ENCODE measurements around the gene AP2B1.
"Not testable (repeated sequence)": the region's sequence is repeated elsewhere in the genome, so short reads cannot be mapped to it uniquely, and the experiment has no call there.

Gene AP2B1

DNA sequence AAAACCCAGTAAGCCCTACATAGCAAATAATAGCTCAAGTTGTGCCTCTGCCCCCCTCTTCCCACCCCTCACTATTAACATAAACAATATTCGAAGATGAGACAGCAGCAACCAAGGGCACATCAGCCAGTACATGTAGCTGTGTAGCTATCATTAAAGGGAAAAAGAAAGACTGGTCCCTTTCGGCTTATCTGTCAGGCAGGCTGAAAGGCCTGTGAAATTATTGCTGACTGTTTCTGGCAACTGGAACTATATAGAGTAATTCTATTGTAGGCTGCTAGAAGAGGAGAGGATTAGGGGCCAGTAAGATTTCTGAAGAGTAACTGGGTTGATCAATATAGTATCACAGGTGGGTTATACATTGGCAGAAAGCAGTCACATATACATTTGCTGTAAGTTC, 107.8 kb downstream of the AP2B1 start:
- Mint-ChIP-seq H3K27ac (no peak overlapping the region), H3K4me1 (peaks cover 12% of the 10 kb centered on the region), H3K9me3 (peaks cover 3% of the 10 kb centered on the region), H3K36me3 (ENCODE audit: low read depth) (peaks cover 62% of the 10 kb centered on the region), H3K27me3 (ENCODE audit: low read depth, poor library complexity) (no peaks in the 10 kb centered on the region), H3K4me3 (no peak overlapping the region)
- TF ChIP-seq, protein P1, sequence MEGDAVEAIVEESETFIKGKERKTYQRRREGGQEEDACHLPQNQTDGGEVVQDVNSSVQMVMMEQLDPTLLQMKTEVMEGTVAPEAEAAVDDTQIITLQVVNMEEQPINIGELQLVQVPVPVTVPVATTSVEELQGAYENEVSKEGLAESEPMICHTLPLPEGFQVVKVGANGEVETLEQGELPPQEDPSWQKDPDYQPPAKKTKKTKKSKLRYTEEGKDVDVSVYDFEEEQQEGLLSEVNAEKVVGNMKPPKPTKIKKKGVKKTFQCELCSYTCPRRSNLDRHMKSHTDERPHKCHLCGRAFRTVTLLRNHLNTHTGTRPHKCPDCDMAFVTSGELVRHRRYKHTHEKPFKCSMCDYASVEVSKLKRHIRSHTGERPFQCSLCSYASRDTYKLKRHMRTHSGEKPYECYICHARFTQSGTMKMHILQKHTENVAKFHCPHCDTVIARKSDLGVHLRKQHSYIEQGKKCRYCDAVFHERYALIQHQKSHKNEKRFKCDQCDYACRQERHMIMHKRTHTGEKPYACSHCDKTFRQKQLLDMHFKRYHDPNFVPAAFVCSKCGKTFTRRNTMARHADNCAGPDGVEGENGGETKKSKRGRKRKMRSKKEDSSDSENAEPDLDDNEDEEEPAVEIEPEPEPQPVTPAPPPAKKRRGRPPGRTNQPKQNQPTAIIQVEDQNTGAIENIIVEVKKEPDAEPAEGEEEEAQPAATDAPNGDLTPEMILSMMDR (IDR thresholded peaks at IDR 0.05) = no peak
- no peak for DNase-seq

DNA sequence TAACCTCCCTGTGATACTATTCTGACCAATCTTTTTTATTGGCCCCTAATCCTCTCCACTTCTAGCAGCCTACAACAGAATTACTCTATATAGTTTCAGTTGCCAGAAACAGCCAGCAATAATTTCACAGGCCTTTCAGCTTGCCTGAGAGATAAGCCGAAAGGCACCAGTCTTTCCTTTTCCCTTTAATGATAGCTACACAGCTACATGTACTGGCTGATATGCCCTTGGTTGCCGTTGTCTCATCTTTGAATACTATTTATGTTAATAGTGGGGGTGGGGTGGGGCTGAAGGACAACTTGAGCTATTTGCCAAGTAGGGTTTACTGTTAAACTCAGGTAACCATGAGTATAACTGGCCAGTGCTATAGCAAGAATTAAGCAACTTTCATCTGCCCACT, 108.5 kb downstream of the AP2B1 start:
- H3K27me3 Mint-ChIP-seq (ENCODE audit: low read depth, poor library complexity) = no peaks in the 10 kb centered on the region
- H3K9me3 Mint-ChIP-seq = no peaks in the 10 kb centered on the region
- H3K27ac Mint-ChIP-seq = no peak overlapping the region
- TF ChIP-seq, protein P1 (IDR thresholded peaks at IDR 0.05) = no peak
- peaks cover 12% of the 10 kb centered on the region for H3K4me1 Mint-ChIP-seq
- DNase-seq = no peak
- no peak overlapping the region for H3K4me3 Mint-ChIP-seq
- peaks cover 55% of the 10 kb centered on the region for H3K36me3 Mint-ChIP-seq (ENCODE audit: low read depth)

DNA sequence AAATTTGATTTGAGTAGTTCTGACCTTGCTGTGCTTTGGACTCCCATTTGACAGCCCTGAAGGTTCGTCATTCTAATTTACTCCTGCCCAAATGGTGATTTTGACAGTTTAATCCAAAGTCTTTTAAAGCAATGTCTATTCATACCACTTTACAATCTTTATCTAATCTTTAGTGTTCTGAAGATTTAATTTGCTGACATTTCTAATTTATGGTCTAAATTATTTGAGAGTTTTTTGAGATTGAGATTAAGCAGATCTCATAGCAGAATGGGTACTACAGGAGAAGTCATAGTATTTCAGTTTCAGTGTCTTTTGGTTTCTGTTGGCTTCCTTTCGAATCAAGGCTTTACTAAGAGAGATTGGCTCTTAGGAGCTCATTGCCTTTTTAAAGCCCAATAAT, 111.7 kb downstream of the AP2B1 start:
- DNase-seq = no peak
- no peak overlapping the region for H3K4me3 Mint-ChIP-seq
- H3K4me1 Mint-ChIP-seq = peaks cover 6% of the 10 kb centered on the region
- H3K9me3 Mint-ChIP-seq = peaks cover 3% of the 10 kb centered on the region
- H3K27me3 Mint-ChIP-seq (ENCODE audit: low read depth, poor library complexity) = no peaks in the 10 kb centered on the region
- H3K36me3 Mint-ChIP-seq (ENCODE audit: low read depth) = peaks cover 40% of the 10 kb centered on the region
- TF ChIP-seq, protein P1 (IDR thresholded peaks at IDR 0.05) = no peak
- H3K27ac Mint-ChIP-seq = no peak overlapping the region

DNA sequence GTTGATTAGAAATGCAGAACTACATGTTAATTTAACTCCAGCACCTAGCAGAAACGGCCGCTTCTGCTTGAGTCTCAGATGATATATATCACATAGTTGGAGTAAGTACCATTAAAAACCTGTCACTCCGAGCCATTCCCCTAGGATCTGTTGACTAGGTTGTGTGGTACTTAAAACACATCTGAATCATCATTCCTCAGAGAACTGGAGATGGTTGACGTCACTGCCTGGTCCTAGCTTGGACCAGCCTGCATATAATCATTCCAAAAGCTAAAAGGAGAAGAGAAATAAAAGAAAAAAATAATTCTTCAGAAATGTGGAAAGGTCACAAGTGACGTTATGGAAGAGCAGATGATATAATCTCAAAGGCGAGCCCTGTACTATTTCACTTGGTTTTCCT, 113.0 kb downstream of the AP2B1 start:
- H3K9me3 Mint-ChIP-seq = peaks cover 3% of the 10 kb centered on the region
- H3K27ac Mint-ChIP-seq = no peak overlapping the region
- H3K4me3 Mint-ChIP-seq = no peak overlapping the region
- no peak for DNase-seq
- TF ChIP-seq, protein P1 (IDR thresholded peaks at IDR 0.05) = no peak
- peaks cover 6% of the 10 kb centered on the region for H3K4me1 Mint-ChIP-seq
- H3K36me3 Mint-ChIP-seq (ENCODE audit: low read depth) = peaks cover 40% of the 10 kb centered on the region
- no peaks in the 10 kb centered on the region for H3K27me3 Mint-ChIP-seq (ENCODE audit: low read depth, poor library complexity)

GRCh38 chr17:35701491-35701890, 114.4 kb downstream of the AP2B1 start:
- Mint-ChIP-seq H3K27ac (no peak overlapping the region), H3K4me1 (no peaks in the 10 kb centered on the region), H3K4me3 (no peak overlapping the region), H3K27me3 (ENCODE audit: low read depth, poor library complexity) (no peaks in the 10 kb centered on the region), H3K36me3 (ENCODE audit: low read depth) (peaks cover 32% of the 10 kb centered on the region), H3K9me3 (peaks cover 3% of the 10 kb centered on the region)
- TF ChIP-seq, protein P1 (IDR thresholded peaks at IDR 0.05) = no peak
- no peak for DNase-seq

GRCh38 chr17:35703308-35703707, 116.2 kb downstream of the AP2B1 start:
- peaks cover 26% of the 10 kb centered on the region for H3K36me3 Mint-ChIP-seq (ENCODE audit: low read depth)
- not testable (repeated sequence) for H3K4me3 Mint-ChIP-seq; H3K9me3 Mint-ChIP-seq; H3K27me3 Mint-ChIP-seq (ENCODE audit: low read depth, poor library complexity); H3K4me1 Mint-ChIP-seq; DNase-seq; H3K27ac Mint-ChIP-seq

Data from nephron progenitor cell (in vitro differentiated cells).